ENCODE data around the gene METTL1. TPM values are rescaled to one million over a fixed set of nuclear protein-coding genes. Genes with fewer than 3 reads are reported as not detected.

Gene METTL1
- total RNA-seq, 1 donor from 2014 or later: 5.8 TPM

GRCh38 chr12:57733928-57734327 lies 38.0 kb downstream of the METTL1 start:
- Histone ChIP-seq H3K36me3 (ENCODE audit: control insufficient read depth, insufficient read depth, low read length) (no peaks in the 10 kb centered on the region), H3K4me3 (ENCODE audit: low read depth, low read length) (no peak overlapping the region), H3K27me3 (ENCODE audit: control insufficient read depth, insufficient read depth, low read length) (peaks cover 36% of the 10 kb centered on the region)
- FAIRE-seq (no peak), DNase-seq (ENCODE audit: low read depth) (no peak)
- TF ChIP-seq CTCF (IDR thresholded peaks at IDR 0.05; ENCODE audit: insufficient read depth, low read length, severe bottlenecking): no peak

- FAIRE-seq (no peak), DNase-seq (ENCODE audit: low read depth) (no peak)
- peaks cover 29% of the 10 kb centered on the region for H3K27me3 ChIP-seq (ENCODE audit: control insufficient read depth, insufficient read depth, low read length)
- H3K36me3 ChIP-seq (ENCODE audit: control insufficient read depth, insufficient read depth, low read length): no peaks in the 10 kb centered on the region
- TF ChIP-seq CTCF (IDR thresholded peaks at IDR 0.05; ENCODE audit: insufficient read depth, low read length, severe bottlenecking): no peak
- H3K4me3 ChIP-seq (ENCODE audit: low read depth, low read length): no peak overlapping the region
These were observed 38.9 kb downstream of the METTL1 start for GRCh38 chr12:57732726-57733593.

- no peaks in the 10 kb centered on the region for H3K36me3 ChIP-seq (ENCODE audit: control insufficient read depth, insufficient read depth, low read length)
- no peak for FAIRE-seq
- H3K4me3 ChIP-seq (ENCODE audit: low read depth, low read length): no peak overlapping the region
- DNase-seq (ENCODE audit: low read depth): no peak
- H3K27me3 ChIP-seq (ENCODE audit: control insufficient read depth, insufficient read depth, low read length): peaks cover 26% of the 10 kb centered on the region
- TF ChIP-seq CTCF (IDR thresholded peaks at IDR 0.05; ENCODE audit: insufficient read depth, low read length, severe bottlenecking): no peak
These were observed 39.6 kb downstream of the METTL1 start for GRCh38 chr12:57732270-57732669.

DNA sequence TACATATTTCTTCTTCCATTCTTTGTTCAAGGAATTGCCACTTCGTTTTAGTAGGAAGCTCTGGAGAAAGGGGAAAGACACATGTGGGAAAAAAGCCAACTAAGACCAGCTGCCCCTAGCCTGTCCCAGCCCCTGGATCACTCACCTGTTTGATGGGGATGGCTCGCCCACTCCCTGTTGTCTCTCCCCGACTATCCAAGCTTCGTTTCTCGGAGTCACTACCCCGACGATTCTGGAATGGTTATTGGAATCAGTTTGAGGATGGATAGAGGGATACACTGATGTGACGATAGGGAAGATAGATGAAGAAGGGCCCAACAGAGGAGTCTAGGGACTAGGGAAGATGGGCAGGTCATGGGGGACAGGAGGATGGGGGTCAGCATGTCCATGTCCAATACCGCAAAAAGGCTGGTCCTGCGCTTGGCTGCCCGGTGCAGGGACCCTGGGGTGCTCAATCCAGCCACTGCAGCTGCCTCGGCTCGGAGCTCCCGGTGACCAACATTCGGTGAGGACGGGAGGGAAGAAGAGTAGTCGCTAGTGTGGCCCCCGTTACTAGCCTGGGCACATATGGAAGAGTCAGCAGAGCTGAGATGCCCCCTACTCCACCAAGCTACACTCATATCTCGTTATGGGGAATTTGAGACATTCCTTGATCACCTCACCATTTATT lies 40.4 kb downstream of the METTL1 start:
- TF ChIP-seq CTCF (IDR thresholded peaks at IDR 0.05; ENCODE audit: insufficient read depth, low read length, severe bottlenecking): no peak
- Histone ChIP-seq H3K4me3 (ENCODE audit: low read depth, low read length) (no peak overlapping the region), H3K27me3 (ENCODE audit: control insufficient read depth, insufficient read depth, low read length) (peaks cover 20% of the 10 kb centered on the region), H3K36me3 (ENCODE audit: control insufficient read depth, insufficient read depth, low read length) (no peaks in the 10 kb centered on the region)
- no peak for FAIRE-seq
- no peak for DNase-seq (ENCODE audit: low read depth)

GRCh38 chr12:57730336-57731067 lies 41.4 kb downstream of the METTL1 start:
- DNase-seq (ENCODE audit: low read depth): no peak
- Histone ChIP-seq H3K27me3 (ENCODE audit: control insufficient read depth, insufficient read depth, low read length) (peaks cover 13% of the 10 kb centered on the region), H3K4me3 (ENCODE audit: low read depth, low read length) (no peak overlapping the region), H3K36me3 (ENCODE audit: control insufficient read depth, insufficient read depth, low read length) (no peaks in the 10 kb centered on the region)
- TF ChIP-seq CTCF (IDR thresholded peaks at IDR 0.05; ENCODE audit: insufficient read depth, low read length, severe bottlenecking): no peak
- FAIRE-seq: no peak

Measured in bronchial epithelial cell (primary cell).